ENCODE data around the gene PSMA6. TPM values are rescaled to one million over a fixed set of nuclear protein-coding genes. Genes with fewer than 3 reads are reported as not detected.
"Not testable (repeated sequence)": the region's sequence is repeated elsewhere in the genome, so short reads cannot be mapped to it uniquely, and the experiment has no call there.

PSMA6 gene
- total and polyA plus RNA-seq, 5 donors from 2014 or later = 132 to 480 (median 347) TPM

- not testable (repeated sequence) for H3K36me3 Mint-ChIP-seq; H3K27me3 ChIP-seq (ENCODE audit: control insufficient read depth, insufficient read depth, low read length); H3K27ac ChIP-seq (ENCODE audit: insufficient read depth, low read length, poor library complexity, severe bottlenecking); H3K4me1 ChIP-seq (ENCODE audit: control insufficient read depth, insufficient read depth, low read length, poor library complexity, severe bottlenecking); ATAC-seq (ENCODE audit: low read depth in 2 of 2); H3K36me3 ChIP-seq (ENCODE audit: control insufficient read depth, insufficient read depth, low read length); H3K9me3 ChIP-seq (ENCODE audit: control insufficient read depth in 2 of 2, low read length in 2 of 2); H3K9me3 Mint-ChIP-seq; DNase-seq; H3K27me3 Mint-ChIP-seq; H3K4me1 Mint-ChIP-seq; H3K4me3 Mint-ChIP-seq; H3K27ac Mint-ChIP-seq; H3K4me3 ChIP-seq (ENCODE audit: low read depth, low read length)
Observed at GRCh38 chr14:35348044-35348380, 55.8 kb downstream of the PSMA6 start.

GRCh38 chr14:35349496-35350365 lies 57.5 kb downstream of the PSMA6 start:
- Mint-ChIP-seq H3K36me3 (no peaks in the 10 kb centered on the region), H3K27me3 (peaks cover 5% of the 10 kb centered on the region), H3K4me3 (no peak overlapping the region), H3K27ac (peak overlapping the region in 1 of 3 donors; percentile 56), H3K4me1 (peaks cover 0 to 9% (median 0%) of the 10 kb centered on the region in 4 donors), H3K9me3 (no peaks in the 10 kb centered on the region)
- ATAC-seq (ENCODE audit: low read depth in 2 of 2) = no peak
- Histone ChIP-seq H3K27me3 (ENCODE audit: control insufficient read depth, insufficient read depth, low read length) (no peaks in the 10 kb centered on the region), H3K27ac (ENCODE audit: insufficient read depth, low read length, poor library complexity, severe bottlenecking) (no peak overlapping the region), H3K4me3 (ENCODE audit: low read depth, low read length) (no peak overlapping the region), H3K9me3 (ENCODE audit: control insufficient read depth in 2 of 2, low read length in 2 of 2) (no peaks in the 10 kb centered on the region), H3K36me3 (ENCODE audit: control insufficient read depth, insufficient read depth, low read length) (no peaks in the 10 kb centered on the region), H3K4me1 (ENCODE audit: control insufficient read depth, insufficient read depth, low read length, poor library complexity, severe bottlenecking) (no peaks in the 10 kb centered on the region)
- no peak for DNase-seq

GRCh38 chr14:35351497-35351896 lies 59.3 kb downstream of the PSMA6 start:
- H3K36me3 Mint-ChIP-seq = no peaks in the 10 kb centered on the region
- Histone ChIP-seq H3K4me1 (ENCODE audit: control insufficient read depth, insufficient read depth, low read length, poor library complexity, severe bottlenecking) (no peaks in the 10 kb centered on the region), H3K27me3 (ENCODE audit: control insufficient read depth, insufficient read depth, low read length) (no peaks in the 10 kb centered on the region), H3K9me3 (ENCODE audit: control insufficient read depth in 2 of 2, low read length in 2 of 2) (no peaks in the 10 kb centered on the region), H3K36me3 (ENCODE audit: control insufficient read depth, insufficient read depth, low read length) (no peaks in the 10 kb centered on the region), H3K27ac (ENCODE audit: insufficient read depth, low read length, poor library complexity, severe bottlenecking) (no peak overlapping the region), H3K4me3 (ENCODE audit: low read depth, low read length) (no peak overlapping the region)
- peak overlapping the region in 1 of 3 donors; percentile 5 for H3K27ac Mint-ChIP-seq
- no peaks in the 10 kb centered on the region for H3K9me3 Mint-ChIP-seq
- H3K27me3 Mint-ChIP-seq = peaks cover 5% of the 10 kb centered on the region
- H3K4me3 Mint-ChIP-seq = no peak overlapping the region
- ATAC-seq (ENCODE audit: low read depth in 2 of 2) = no peak
- no peak for DNase-seq
- H3K4me1 Mint-ChIP-seq = peaks cover 0 to 19% (median 6%) of the 10 kb centered on the region in 4 donors

- Mint-ChIP-seq H3K9me3 (no peaks in the 10 kb centered on the region), H3K27ac (peak overlapping the region in 2 of 3 donors; percentile 5 to 31), H3K36me3 (no peaks in the 10 kb centered on the region), H3K27me3 (peaks cover 5% of the 10 kb centered on the region), H3K4me1 (peaks cover 0 to 20% (median 7%) of the 10 kb centered on the region in 4 donors), H3K4me3 (no peak overlapping the region)
- Histone ChIP-seq H3K4me3 (ENCODE audit: low read depth, low read length) (no peak overlapping the region), H3K27ac (ENCODE audit: insufficient read depth, low read length, poor library complexity, severe bottlenecking) (no peak overlapping the region), H3K27me3 (ENCODE audit: control insufficient read depth, insufficient read depth, low read length) (no peaks in the 10 kb centered on the region), H3K4me1 (ENCODE audit: control insufficient read depth, insufficient read depth, low read length, poor library complexity, severe bottlenecking) (no peaks in the 10 kb centered on the region), H3K9me3 (ENCODE audit: control insufficient read depth in 2 of 2, low read length in 2 of 2) (no peaks in the 10 kb centered on the region), H3K36me3 (ENCODE audit: control insufficient read depth, insufficient read depth, low read length) (no peaks in the 10 kb centered on the region)
- ATAC-seq (ENCODE audit: low read depth in 2 of 2) = no peak
- DNase-seq = no peak
Observed at GRCh38 chr14:35351897-35352273, 59.7 kb downstream of the PSMA6 start.

- no peak for ATAC-seq (ENCODE audit: low read depth in 2 of 2)
- no peak for DNase-seq
- Mint-ChIP-seq H3K9me3 (no peaks in the 10 kb centered on the region), H3K4me3 (no peak overlapping the region), H3K27ac (peak overlapping the region in 2 of 3 donors; percentile 5 to 31), H3K4me1 (peaks cover 0 to 20% (median 7%) of the 10 kb centered on the region in 4 donors), H3K36me3 (no peaks in the 10 kb centered on the region), H3K27me3 (peaks cover 5% of the 10 kb centered on the region)
- H3K27me3 ChIP-seq (ENCODE audit: control insufficient read depth, insufficient read depth, low read length) = no peaks in the 10 kb centered on the region
- no peaks in the 10 kb centered on the region for H3K36me3 ChIP-seq (ENCODE audit: control insufficient read depth, insufficient read depth, low read length)
- H3K4me1 ChIP-seq (ENCODE audit: control insufficient read depth, insufficient read depth, low read length, poor library complexity, severe bottlenecking) = no peaks in the 10 kb centered on the region
- H3K27ac ChIP-seq (ENCODE audit: insufficient read depth, low read length, poor library complexity, severe bottlenecking) = no peak overlapping the region
- H3K9me3 ChIP-seq (ENCODE audit: control insufficient read depth in 2 of 2, low read length in 2 of 2) = no peaks in the 10 kb centered on the region
- no peak overlapping the region for H3K4me3 ChIP-seq (ENCODE audit: low read depth, low read length)
Observed at GRCh38 chr14:35352274-35353233, 60.4 kb downstream of the PSMA6 start.

GRCh38 chr14:35353409-35354172 lies 61.4 kb downstream of the PSMA6 start:
- H3K27me3 Mint-ChIP-seq = no peaks in the 10 kb centered on the region
- H3K27ac Mint-ChIP-seq = peak overlapping the region in 1 of 3 donors; percentile 0

GRCh38 chr14:35355235-35355634 lies 63.1 kb downstream of the PSMA6 start:
- H3K9me3 ChIP-seq (ENCODE audit: control insufficient read depth in 2 of 2, low read length in 2 of 2); H3K27me3 ChIP-seq (ENCODE audit: control insufficient read depth, insufficient read depth, low read length); ATAC-seq (ENCODE audit: low read depth in 2 of 2); H3K27ac ChIP-seq (ENCODE audit: insufficient read depth, low read length, poor library complexity, severe bottlenecking); H3K4me1 ChIP-seq (ENCODE audit: control insufficient read depth, insufficient read depth, low read length, poor library complexity, severe bottlenecking); H3K27ac Mint-ChIP-seq; H3K27me3 Mint-ChIP-seq; H3K9me3 Mint-ChIP-seq; H3K36me3 Mint-ChIP-seq; DNase-seq; H3K4me3 Mint-ChIP-seq; H3K36me3 ChIP-seq (ENCODE audit: control insufficient read depth, insufficient read depth, low read length); H3K4me3 ChIP-seq (ENCODE audit: low read depth, low read length): not testable (repeated sequence)
- peaks cover 0 to 20% (median 8%) of the 10 kb centered on the region in 4 donors for H3K4me1 Mint-ChIP-seq

More at GRCh38 chr14:35353409-35354172, 61.4 kb downstream of the PSMA6 start:
- H3K9me3 Mint-ChIP-seq = no peaks in the 10 kb centered on the region
- H3K4me1 ChIP-seq (ENCODE audit: control insufficient read depth, insufficient read depth, low read length, poor library complexity, severe bottlenecking) = no peaks in the 10 kb centered on the region
- H3K27ac ChIP-seq (ENCODE audit: insufficient read depth, low read length, poor library complexity, severe bottlenecking) = no peak overlapping the region
- peaks cover 0 to 20% (median 8%) of the 10 kb centered on the region in 4 donors for H3K4me1 Mint-ChIP-seq
- H3K9me3 ChIP-seq (ENCODE audit: control insufficient read depth in 2 of 2, low read length in 2 of 2) = no peaks in the 10 kb centered on the region
- no peaks in the 10 kb centered on the region for H3K36me3 ChIP-seq (ENCODE audit: control insufficient read depth, insufficient read depth, low read length)
- no peak for DNase-seq
- no peaks in the 10 kb centered on the region for H3K27me3 ChIP-seq (ENCODE audit: control insufficient read depth, insufficient read depth, low read length)
- H3K4me3 Mint-ChIP-seq = no peak overlapping the region
- no peak for ATAC-seq (ENCODE audit: low read depth in 2 of 2)
- H3K4me3 ChIP-seq (ENCODE audit: low read depth, low read length) = no peak overlapping the region
- no peaks in the 10 kb centered on the region for H3K36me3 Mint-ChIP-seq
